Upper lobe of left lung (tissue), 4 donors: ENCODE results near the gene AP1AR.

Experiments
- CTCF ChIP-seq, 6 experiments: fragments of 450-650 bp in 4 of 6; fragments of 200-600 bp in 2 of 6; sonication (generic) in 2 of 6; IDR thresholded peaks; one replicate each; pipeline ENCODE4 v1.5.1; 2016 to 2019; ENCODE audit warnings: antibody characterized with exemption in 6 of 6
- POLR2A ChIP-seq, 4 donors: fragments of 450-650 bp; IDR thresholded peaks; one replicate each; pipeline ENCODE4 v1.5.1; 2016 to 2017; ENCODE audit warnings: antibody characterized with exemption in 4 of 4, mild to moderate bottlenecking in 2 of 4

- TF ChIP-seq CTCF (IDR thresholded peaks at IDR 0.05) (no peak), POLR2A (IDR thresholded peaks at IDR 0.05) (no peak)
Measured at GRCh38 chr4:112201915-112202505, 29.6 kb upstream of the AP1AR start.
